NCI-H128 (cell line): Measurements from ENCODE around the gene PCDHGA4.
"Not testable (repeated sequence)": the region's sequence is repeated elsewhere in the genome, so short reads cannot be mapped to it uniquely, and the experiment has no call there.

Source experiments
- DNase-seq: peaks from one replicate; lab custom pipeline; 2025; ENCODE audit not compliant: unreplicated experiment; lab: John Stamatoyannopoulos, UW

PCDHGA4 gene

DNA sequence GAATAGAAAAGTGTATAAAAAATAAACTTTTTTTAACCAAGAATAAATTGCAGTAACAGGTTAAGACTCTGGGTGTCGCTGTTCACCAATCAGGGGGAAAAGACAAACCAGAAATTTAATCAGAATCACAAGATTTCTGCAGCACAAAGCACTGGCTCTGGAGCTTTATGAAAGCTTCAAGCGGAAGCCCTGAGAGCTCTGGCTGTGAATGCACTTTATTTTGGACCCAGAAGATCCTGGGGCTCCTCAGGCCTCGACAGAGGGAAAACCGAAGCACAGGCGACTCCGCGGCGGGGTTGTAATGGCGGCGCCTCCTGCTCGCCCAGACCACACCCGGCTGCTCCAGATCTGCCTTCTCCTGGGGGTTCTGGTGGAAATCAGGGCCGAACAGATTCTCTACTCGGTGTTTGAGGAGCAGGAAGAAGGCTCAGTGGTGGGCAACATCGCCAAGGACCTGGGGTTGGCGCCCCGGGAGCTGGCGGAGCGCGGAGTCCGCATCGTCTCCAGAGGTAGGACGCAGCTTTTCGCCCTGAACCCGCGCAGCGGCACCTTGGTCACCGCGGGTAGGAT is at the start of gene PCDHGA4:
Gene PCDHGA4, plus strand, starts transcription at position 122 of the 570 bp plus-strand sequence. Its CDS starts 87 bp downstream, at position 209.
- DNase-seq = no peak

DNA sequence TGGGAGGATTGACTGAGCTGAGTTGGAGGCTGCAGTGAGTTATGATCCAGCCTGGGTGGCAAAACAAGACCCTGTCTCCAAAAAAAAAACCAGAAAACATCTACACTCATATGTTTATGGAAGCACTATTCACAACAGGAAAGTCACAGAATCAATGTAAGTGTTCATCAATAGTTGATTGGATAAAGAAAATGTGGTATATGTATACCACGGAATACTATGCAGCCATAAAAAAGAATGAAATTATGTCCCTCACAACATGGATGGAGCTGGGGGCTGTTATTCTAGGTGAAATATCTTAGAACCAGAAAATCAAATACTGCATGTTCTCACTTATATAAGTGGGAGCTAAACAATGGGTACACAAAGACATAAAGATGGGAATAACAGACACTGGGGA is 48.2 kb upstream of the PCDHGA4 start:
- DNase-seq = no peak

DNA sequence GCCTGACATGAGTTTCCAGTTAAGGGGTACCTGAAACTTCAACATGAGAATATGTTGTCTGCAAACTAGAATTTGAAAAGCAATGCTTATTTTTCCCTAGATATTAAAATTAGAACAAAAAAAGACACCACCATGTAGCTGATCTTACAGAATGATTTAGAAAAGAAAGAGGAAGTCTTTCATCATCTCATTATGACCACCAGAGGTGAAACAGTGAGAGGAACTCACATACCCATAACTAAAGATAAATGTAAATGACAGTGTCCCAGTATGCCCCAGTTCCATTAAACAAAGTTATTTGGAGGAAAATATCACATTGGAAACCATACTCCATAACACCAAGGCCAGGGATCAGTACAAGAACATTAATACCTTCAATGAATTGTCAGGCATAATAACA is 41.1 kb upstream of the PCDHGA4 start:
- DNase-seq = no peak

DNA sequence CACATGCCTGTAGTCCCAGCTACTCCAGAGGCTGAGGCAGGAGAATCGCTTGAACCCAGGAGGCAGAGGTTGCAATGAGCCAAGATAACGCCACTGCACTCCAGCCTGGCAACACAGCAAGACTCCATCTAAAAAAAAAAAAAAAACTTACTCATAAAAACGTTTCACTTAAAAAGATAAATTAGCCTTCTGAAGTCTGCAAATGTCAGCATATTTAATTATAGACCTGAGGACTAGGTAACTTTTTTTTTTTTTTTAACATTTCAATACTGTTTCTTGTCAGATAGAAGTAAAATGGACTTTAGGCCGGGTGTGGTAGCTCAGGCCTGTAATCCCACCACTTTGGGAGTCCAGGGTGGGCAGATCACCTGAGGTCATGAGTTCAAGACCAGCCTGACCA is 37.9 kb upstream of the PCDHGA4 start:
- not testable (repeated sequence) for DNase-seq

DNA sequence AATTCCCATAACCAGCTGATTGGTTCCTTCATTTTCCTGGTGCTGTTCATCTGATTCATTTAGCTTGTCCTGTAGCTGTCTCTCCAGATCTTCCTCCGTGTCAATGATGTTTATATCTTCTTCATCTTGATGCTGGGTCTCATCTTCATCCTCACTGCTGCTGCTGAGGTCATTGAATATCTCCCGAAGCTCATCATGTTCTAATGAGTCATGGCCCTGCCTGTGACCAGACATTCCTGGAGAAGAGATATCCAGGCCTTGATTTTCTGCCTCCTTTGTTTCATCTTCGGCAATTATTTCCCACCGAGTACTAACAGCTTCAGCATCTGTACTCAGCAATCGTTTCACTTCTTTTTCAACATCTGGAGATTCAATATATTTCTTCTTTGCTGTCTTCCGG is 35.6 kb upstream of the PCDHGA4 start:
- no peak for DNase-seq

DNA sequence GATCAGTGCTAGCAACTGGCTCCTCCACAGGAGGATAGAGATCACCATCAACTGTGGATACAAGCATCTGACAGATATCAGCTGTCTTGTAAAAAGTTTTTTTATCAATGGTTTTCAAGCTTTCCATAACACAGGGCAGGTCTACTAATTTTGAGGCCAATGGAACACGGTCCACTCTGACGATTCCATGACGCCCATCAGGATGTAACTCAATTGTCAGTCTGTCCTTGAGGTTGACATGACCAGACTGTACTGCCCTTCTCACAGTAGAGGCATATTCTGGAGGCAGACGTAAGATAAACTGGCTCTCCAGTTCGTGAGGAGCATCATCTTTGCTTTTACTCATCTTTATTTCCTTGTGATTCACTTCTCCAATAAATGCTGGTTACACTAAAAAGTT is 35.1 kb upstream of the PCDHGA4 start:
- no peak for DNase-seq

DNA sequence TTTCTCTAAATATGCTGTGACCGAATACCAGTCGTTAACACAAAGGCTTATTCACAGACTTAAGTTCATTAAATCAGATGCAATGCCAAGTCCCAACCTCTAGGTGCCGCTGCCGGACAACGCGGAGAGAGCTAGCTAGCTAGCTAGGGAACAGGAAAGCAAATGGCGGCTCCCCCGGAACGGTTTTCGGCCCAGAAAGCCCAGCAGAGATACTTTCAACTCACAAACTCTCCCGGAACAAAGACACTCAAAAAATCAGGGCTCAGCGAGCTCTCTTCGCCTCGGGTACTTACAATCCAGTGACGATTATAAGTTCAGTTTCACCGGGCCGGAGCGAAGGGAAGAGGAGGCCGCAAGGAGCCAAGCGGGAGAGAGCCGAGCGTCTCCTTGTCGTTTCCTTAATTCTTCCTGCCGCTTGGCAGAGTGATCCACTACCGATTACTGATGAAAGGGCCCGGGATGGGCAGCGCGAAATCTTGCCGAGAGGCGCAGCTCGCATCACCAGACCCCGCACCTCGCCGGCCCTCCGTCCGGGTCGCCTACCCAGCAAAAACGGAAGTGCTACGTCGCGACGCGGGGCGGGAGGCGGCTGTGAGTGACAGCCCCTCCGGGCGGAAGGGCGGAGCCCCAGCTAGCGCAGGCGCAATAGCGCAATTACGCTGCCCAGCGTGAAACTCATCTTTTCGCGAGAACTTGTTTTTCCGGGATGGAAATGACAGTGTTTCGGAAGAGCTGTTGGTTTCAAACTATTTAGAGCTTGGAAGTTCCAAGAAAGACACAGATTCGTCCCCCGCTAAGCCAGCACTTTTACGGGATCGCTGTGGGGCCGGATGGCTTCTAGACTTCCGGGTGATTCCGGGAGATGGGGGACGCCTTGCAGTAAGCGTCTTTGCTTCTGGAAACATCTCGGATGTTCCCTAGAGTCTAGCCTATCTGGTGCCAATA is 34.3 kb upstream of the PCDHGA4 start, which contains the start of gene TAF7:
Gene TAF7, minus strand, starts transcription at position 560 of the 945 bp plus-strand sequence. CDS start 740 bp downstream, outside the sequence.
- DNase-seq = peak; percentile 80

DNA sequence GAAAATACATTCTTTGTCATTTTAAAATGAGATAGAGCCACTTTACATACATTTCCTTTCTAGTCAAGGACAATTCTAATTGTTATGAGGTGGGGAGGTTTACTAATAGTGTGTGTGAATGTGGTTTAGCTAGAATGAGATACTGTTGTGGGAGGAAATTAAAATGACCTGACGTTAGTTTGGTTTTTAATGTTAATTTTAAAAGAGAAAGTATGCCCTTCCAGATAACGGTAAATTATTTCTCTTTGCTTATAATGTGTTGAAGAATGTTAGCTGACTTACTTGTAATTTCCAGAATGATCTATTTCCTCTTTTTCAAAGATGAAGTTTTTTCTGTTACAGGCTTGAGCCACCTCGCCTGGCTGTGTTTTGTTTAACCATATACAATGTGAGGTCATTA is 32.6 kb upstream of the PCDHGA4 start:
- DNase-seq = no peak

DNA sequence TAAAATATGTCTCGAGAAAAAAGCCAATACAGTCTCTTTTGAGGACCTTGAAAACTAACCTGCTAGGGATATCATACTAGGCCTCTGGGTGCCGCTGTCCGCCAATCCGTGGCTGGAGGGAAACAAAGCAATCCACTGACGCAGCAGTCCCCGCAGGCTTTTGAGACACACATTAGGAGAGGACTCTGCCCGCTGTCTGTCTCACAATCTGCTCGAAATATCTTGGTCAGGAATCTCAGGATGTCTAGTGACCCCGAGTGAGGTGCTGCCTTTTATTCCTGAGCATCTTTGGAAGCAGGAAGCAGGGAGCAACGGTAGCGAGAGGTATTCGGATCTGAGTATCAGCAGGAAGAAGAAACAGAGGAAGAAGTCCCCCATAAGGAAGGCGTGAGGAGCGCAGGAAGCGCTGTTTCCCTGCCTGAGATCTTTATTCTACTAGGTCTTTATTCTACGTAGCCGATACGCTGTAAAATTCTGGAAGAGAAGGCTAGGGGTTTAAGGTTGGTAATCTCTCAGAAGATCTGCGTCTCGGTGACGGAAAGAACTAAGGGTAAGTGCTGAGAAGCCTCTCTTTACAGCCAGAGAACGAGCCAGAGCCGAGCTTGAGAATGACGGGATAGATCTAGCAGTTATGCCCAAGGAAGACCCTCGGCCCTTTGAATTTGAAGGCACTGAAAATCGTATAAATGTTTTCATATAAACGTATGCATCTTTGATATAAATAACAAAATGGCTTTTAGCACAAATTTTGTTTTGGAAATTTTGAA is 28.6 kb upstream of the PCDHGA4 start:
- no peak for DNase-seq

DNA sequence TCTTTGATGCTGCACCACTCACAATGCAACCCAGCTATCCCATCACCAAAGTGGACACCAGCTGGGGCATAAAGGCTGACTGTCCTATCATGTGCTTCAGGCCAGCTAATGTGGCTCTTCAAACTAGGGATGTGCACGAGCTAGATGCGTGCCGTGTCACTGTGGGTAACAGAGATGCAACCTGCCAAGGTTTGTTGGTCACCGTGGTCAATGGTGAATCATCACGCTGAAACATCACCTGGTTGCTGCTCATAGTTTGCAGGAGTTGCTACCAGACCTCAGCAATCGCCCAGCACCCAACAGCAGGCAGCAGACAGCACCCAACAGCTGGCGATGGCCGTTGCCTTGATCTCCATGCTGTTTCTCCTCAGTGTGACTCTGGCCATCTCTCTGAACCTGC is 26.6 kb upstream of the PCDHGA4 start:
- no peak for DNase-seq

DNA sequence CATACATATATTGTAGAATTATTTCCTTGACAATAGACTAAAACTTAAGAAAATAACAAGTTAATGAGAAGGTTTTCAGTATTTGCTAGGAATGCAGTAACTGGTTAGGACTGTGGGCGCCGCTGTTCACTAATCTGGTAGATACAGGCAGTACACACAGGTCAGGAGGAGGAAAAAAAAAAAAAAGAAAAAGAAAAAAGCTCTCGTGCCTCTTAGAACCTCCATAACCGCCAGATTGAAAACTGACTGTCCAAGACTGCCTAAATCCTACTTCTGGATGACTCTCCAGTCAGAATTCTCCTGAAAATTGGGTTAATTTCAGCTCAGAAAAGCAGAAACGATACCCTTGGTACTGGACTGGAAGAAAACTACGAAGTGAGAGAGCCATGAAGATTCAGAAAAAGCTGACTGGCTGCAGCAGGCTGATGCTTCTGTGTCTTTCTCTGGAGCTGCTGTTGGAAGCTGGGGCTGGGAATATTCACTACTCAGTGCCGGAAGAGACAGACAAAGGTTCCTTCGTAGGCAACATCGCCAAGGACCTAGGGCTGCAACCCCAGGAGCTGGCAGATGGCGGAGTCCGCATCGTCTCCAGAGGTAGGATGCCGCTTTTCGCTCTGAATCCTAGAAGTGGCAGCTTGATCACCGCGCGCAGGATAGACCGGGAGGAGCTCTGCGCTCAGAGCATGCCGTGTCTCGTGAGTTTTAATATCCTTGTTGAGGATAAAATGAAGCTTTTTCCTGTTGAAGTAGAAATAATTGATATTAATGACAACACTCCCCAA is 24.3 kb upstream of the PCDHGA4 start, which contains the start of gene PCDHGA1:
Gene PCDHGA1, plus strand, starts transcription at position 216 of the 782 bp plus-strand sequence.
- no peak for DNase-seq

DNA sequence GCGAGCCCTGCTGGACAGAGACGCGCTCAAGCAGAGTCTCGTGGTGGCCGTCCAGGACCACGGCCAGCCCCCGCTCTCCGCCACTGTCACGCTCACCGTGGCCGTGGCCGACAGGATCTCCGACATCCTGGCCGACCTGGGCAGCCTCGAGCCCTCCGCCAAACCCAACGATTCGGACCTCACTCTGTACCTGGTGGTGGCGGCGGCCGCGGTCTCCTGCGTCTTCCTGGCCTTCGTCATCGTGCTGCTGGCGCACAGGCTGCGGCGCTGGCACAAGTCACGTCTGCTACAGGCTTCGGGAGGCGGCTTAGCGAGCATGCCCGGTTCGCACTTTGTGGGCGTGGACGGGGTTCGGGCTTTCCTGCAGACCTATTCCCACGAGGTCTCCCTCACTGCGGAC is 22.2 kb upstream of the PCDHGA4 start:
- DNase-seq = not testable (repeated sequence)

DNA sequence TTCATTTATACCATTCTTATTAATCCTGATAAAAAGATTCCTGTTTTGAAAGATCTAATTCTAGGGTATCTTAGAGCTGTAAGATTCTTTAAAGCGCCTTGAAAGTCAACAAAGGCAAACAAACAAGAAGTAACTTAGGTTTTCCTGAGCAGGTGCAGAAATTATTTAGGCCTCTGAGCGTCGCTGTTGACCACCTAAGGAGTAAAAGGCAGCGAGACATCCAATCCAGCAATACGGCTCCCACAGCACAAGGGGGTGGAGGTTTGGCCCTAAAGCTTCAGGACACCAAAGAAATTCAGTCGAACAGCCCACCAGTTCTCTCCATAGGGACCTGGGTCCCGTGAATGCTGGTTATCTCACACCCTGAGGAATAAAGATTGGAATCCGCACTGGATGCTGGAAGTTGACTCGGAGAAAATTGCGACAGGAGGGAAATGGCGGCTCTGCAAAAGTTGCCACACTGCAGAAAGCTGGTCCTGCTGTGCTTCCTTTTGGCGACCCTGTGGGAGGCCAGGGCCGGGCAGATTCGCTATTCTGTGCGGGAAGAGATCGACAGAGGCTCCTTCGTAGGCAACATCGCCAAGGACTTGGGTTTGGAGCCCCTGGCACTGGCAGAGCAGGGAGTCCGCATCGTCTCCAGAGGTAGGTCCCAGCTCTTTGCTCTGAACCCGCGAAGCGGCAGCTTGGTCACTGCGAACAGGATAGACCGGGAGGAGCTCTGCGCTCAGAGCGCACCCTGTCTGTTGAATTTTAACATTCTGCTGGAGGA is 16.1 kb upstream of the PCDHGA4 start, which contains the start of gene PCDHGA2:
Gene PCDHGA2, plus strand, starts transcription at position 223 of the 769 bp plus-strand sequence.
- DNase-seq = no peak

DNA sequence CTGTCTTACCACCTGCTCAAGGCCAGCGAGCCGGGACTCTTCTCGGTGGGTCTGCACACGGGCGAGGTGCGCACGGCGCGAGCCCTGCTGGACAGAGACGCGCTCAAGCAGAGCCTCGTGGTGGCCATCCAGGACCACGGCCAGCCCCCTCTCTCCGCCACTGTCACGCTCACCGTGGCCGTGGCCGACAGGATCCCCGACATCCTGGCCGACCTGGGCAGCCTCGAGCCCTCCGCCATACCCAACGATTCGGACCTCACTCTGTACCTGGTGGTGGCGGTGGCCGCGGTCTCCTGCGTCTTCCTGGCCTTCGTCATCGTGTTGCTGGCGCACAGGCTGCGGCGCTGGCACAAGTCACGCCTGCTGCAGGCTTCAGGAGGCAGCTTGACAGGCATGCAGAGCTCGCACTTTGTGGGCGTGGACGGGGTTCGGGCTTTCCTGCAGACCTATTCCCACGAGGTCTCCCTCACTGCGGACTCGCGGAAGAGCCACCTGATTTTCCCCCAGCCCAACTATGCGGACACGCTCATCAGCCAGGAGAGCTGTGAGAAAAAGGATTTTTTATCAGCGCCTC is 14.0 kb upstream of the PCDHGA4 start:
- not testable (repeated sequence) for DNase-seq

DNA sequence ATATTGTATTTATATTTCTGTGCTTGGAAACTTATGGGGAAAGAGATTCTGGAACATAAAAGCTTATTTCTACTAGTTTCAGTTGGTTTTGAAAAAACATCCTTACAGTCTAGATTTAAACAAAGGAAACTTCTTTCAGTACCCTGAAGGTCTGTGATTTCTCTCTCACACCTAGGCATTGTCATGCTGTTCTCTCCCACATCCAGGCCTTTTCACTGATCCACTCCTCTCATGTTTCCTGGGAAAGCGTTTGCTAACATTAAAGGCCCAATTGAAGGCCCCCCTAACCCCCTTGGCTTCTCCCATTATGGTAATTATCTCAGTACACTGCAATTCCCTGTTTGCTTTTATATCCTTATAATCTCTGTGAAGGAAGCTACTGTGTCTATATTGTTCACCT is 12.0 kb upstream of the PCDHGA4 start:
- no peak for DNase-seq

DNA sequence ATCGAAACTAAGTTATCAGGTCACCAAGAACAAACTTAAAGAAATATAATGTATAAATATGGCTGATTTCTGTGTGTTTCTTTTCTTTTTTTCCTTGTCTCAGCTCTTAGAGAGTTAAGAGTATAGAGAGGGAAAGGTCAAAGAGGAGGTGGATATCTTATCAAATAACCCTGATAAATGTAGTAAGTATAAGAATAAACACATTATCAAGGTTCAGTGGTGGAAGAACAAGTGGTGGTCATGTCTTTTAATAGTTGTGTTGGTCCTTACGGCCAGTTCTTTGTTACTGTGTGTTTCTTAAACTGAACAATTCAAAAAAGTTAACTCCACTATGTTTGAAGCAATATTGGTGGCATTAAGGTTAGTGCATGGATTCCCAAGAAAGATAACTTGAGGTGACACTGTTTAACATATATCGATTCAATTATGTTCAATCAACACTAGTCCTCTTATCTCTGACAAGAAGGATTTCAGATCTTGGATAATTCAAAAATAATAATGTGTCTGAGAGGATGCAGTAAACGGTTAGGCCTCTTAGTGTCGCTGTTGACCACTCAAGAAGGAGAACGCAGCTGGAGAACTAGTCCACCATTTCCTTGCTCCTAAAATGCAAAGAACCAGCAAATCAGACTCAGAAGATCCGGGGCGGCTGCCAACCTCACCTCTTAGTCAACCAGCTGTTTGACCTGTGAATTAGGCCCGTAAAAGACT is 11.4 kb upstream of the PCDHGA4 start, which contains the start of gene PCDHGA3:
Gene PCDHGA3, plus strand, starts transcription at position 588 of the 711 bp plus-strand sequence. CDS start 205 bp downstream, outside the sequence.
- DNase-seq = no peak

DNA sequence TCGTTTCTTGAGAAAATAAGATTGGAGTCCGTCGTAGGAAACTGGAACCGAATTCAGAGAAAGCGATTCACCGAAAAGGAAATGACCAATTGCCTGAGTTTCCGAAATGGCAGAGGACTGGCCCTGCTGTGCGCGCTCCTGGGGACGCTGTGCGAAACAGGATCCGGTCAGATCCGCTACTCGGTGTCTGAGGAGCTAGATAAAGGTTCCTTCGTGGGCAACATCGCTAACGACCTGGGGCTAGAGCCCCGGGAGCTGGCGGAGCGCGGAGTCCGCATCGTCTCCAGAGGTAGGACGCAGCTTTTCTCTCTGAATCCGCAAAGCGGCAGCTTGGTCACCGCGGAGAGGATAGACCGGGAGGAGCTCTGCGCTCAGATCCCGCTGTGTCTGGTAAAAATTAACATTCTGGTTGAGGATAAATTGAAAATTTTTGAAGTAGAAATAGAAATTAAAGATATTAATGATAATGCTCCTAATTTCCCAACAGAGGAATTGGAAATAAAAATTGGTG is 10.8 kb upstream of the PCDHGA4 start:
- no peak for DNase-seq

DNA sequence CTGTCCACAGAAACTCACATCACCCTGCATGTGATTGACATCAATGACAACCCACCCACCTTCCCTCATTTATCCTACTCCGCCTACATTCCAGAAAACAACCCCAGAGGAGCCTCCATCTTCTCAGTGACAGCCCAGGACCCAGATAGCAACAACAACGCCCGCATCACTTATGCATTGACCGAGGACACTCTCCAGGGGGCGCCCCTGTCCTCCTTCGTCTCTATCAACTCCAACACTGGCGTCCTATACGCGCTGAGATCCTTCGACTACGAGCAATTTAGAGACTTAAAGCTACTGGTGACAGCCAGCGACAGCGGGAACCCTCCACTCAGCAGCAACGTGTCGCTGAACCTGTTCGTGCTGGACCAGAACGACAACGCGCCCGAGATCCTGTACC is 9.5 kb upstream of the PCDHGA4 start:
- no peak for DNase-seq
